Measurements from ENCODE around the gene NUP210. TPM values are rescaled to one million over a fixed set of nuclear protein-coding genes. Genes with fewer than 3 reads are reported as not detected.
"Not testable (repeated sequence)": the region's sequence is repeated elsewhere in the genome, so short reads cannot be mapped to it uniquely, and the experiment has no call there.

Gene NUP210
- total RNA-seq, 1 donor from 2014 or later: 2.3 TPM

GRCh38 chr3:13407475-13407874 is 12.6 kb downstream of the NUP210 start:
- no peak for DNase-seq (ENCODE audit: low read depth in 2 of 2)

- DNase-seq (ENCODE audit: low read depth in 2 of 2): no peak
These were observed 13.9 kb downstream of the NUP210 start for GRCh38 chr3:13406190-13406589.

GRCh38 chr3:13405614-13406013 is 14.5 kb downstream of the NUP210 start:
- no peak for DNase-seq (ENCODE audit: low read depth in 2 of 2)

- DNase-seq (ENCODE audit: low read depth in 2 of 2): no peak
These were observed 15.3 kb downstream of the NUP210 start for GRCh38 chr3:13404626-13405452.

GRCh38 chr3:13403847-13404246 is 16.3 kb downstream of the NUP210 start:
- DNase-seq (ENCODE audit: low read depth in 2 of 2): no peak

GRCh38 chr3:13403213-13403819 is 16.8 kb downstream of the NUP210 start:
- DNase-seq (ENCODE audit: low read depth in 2 of 2): no peak

- no peak for DNase-seq (ENCODE audit: low read depth in 2 of 2)
These were observed 19.0 kb downstream of the NUP210 start for GRCh38 chr3:13401149-13401548.

- DNase-seq (ENCODE audit: low read depth in 2 of 2): no peak
These were observed 19.9 kb downstream of the NUP210 start for GRCh38 chr3:13400114-13400673.

GRCh38 chr3:13399603-13400002 is 20.5 kb downstream of the NUP210 start:
- DNase-seq (ENCODE audit: low read depth in 2 of 2): no peak

GRCh38 chr3:13397316-13397715 is 22.8 kb downstream of the NUP210 start:
- DNase-seq (ENCODE audit: low read depth in 2 of 2): no peak

GRCh38 chr3:13394363-13394762 is 25.8 kb downstream of the NUP210 start:
- no peak for DNase-seq (ENCODE audit: low read depth in 2 of 2)

GRCh38 chr3:13393427-13394360 is 26.4 kb downstream of the NUP210 start:
- DNase-seq (ENCODE audit: low read depth in 2 of 2): no peak

GRCh38 chr3:13391308-13391707 is 28.8 kb downstream of the NUP210 start:
- DNase-seq (ENCODE audit: low read depth in 2 of 2): no peak

- no peak for DNase-seq (ENCODE audit: low read depth in 2 of 2)
These were observed 30.7 kb downstream of the NUP210 start for GRCh38 chr3:13389378-13389777.

- no peak for DNase-seq (ENCODE audit: low read depth in 2 of 2)
These were observed 31.3 kb downstream of the NUP210 start for GRCh38 chr3:13388816-13389215.

- DNase-seq (ENCODE audit: low read depth in 2 of 2): no peak
These were observed 34.7 kb downstream of the NUP210 start for GRCh38 chr3:13385373-13385965.

GRCh38 chr3:13380971-13381370 is 39.2 kb downstream of the NUP210 start:
- DNase-seq (ENCODE audit: low read depth in 2 of 2): no peak

- peak in 1 of 2 donors; percentile 26 for DNase-seq (ENCODE audit: low read depth in 2 of 2)
These were observed 40.8 kb downstream of the NUP210 start for GRCh38 chr3:13379201-13379830.

- DNase-seq (ENCODE audit: low read depth in 2 of 2): no peak
These were observed 42.0 kb downstream of the NUP210 start for GRCh38 chr3:13378155-13378554.

- DNase-seq (ENCODE audit: low read depth in 2 of 2): not testable (repeated sequence)
These were observed 42.4 kb downstream of the NUP210 start for GRCh38 chr3:13377741-13378140.

GRCh38 chr3:13377021-13377420 is 43.1 kb downstream of the NUP210 start:
- no peak for DNase-seq (ENCODE audit: low read depth in 2 of 2)
